Measurements from ENCODE around the gene ANKS6. TPM values are rescaled to one million over a fixed set of nuclear protein-coding genes. Genes with fewer than 3 reads are reported as not detected.

ANKS6 gene
- total and polyA plus RNA-seq, 2 of the 8 experiments (the other 6 are each of a cell fraction or from before 2014, with no cell fraction given): 34.1 to 56.3 TPM

GRCh38 chr9:98818764-98819163, 22.4 kb upstream of the ANKS6 start (continued):
- TF ChIP-seq EP300 (IDR thresholded peaks at IDR 0.05; ENCODE audit: borderline replicate concordance in 1 of 2, low read depth in 2 of 2, low read length in 2 of 2) (no peak), CHD7 (IDR thresholded peaks at IDR 0.05; ENCODE audit: insufficient replicate concordance, low read length) (no peak), SIX5 (IDR thresholded peaks at IDR 0.05; ENCODE audit: low read depth, low read length) (no peak)

All from H1 (cell line).